NB4 (cell line): Measurements from ENCODE around the gene LOC101059915.

ENCODE experiments used
- DNase-seq: peaks from one replicate; pipeline ENCODE4 v3.0.0; 2010; ENCODE audit warnings: low read depth
- H3K4me3 ChIP-seq: one replicate; pipeline ENCODE4 v1.5.1; 2011; ENCODE audit warnings: mild to moderate bottlenecking, low read depth, low read length, moderate library complexity
- CTCF ChIP-seq: IDR thresholded peaks from one replicate; pipeline ENCODE4 v1.5.1; 2012; ENCODE audit warnings: low read depth, low read length
- MAX ChIP-seq: IDR thresholded peaks from 2 replicates; pipeline ENCODE4 v1.6.1; 2011; ENCODE audit warnings: low read depth, low read length
- MYC ChIP-seq: IDR thresholded peaks from 2 replicates; pipeline ENCODE4 v1.6.1; 2011; ENCODE audit warnings: low read depth, low read length
- POLR2A ChIP-seq: IDR thresholded peaks from 2 replicates; pipeline ENCODE4 v1.6.1; 2011; ENCODE audit warnings: mild to moderate bottlenecking; ENCODE audit not compliant: insufficient read length; ENCODE audit errors: extremely low read depth

LOC101059915 gene

DNA sequence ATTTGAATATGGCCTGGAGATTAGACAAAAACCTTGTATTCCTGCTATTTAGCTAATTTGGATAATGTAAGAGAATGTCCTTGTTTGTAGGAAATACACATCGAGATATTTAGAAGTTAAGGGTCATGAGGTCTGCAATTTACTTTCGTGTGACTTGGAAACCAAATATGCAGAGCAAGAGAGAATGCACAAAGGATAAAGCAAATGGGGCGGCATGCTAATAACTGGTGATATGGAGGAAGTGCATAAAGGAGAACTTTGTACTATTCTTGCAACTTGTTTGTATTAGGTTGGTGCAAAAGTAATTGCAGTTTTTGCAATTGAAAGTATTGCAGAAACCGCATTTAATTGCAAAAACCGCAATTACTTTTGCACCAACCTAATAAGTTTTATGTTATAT, 41.9 kb upstream of the LOC101059915 start:
- DNase-seq = no peak
- TF ChIP-seq MYC = no peak
- TF ChIP-seq POLR2A = no peak
- TF ChIP-seq CTCF = no peak
- TF ChIP-seq MAX = no peak
- no peak overlapping the region for H3K4me3 ChIP-seq

GRCh38 chrX:71626576-71626975, 40.8 kb upstream of the LOC101059915 start:
- TF ChIP-seq POLR2A (no peak), MYC (no peak), MAX (no peak), CTCF (no peak)
- DNase-seq = no peak
- no peak overlapping the region for H3K4me3 ChIP-seq

- no peak overlapping the region for H3K4me3 ChIP-seq
- TF ChIP-seq CTCF (no peak), MAX (no peak), MYC (no peak), POLR2A (no peak)
- DNase-seq = no peak
Observed at GRCh38 chrX:71627588-71628404, 39.5 kb upstream of the LOC101059915 start.

DNA sequence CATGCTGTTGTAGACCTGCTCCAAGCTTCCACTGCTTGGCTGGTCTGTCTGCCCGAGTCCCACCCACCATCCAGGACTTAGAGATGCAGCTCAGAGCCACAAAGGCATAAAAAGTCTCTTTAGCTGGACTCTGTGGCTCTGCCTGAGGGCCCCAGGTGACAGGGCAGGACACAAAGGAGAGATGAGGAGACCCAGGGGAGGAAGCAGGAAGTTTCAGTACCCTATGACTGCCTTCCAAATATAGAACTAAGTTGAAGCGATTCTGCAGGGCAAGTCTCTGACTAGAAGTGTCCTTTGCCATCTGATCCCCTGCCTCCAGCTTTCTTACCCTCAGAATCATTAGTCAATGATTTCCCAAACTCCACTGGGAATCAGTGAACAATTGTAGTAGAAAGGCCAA, 37.9 kb upstream of the LOC101059915 start:
- no peak for DNase-seq
- no peak overlapping the region for H3K4me3 ChIP-seq
- TF ChIP-seq POLR2A = no peak
- TF ChIP-seq MYC = no peak
- TF ChIP-seq MAX = no peak
- no peak for TF ChIP-seq CTCF

- TF ChIP-seq CTCF = no peak
- no peak for TF ChIP-seq MAX
- no peak for TF ChIP-seq MYC
- no peak for TF ChIP-seq POLR2A
- no peak for DNase-seq
- H3K4me3 ChIP-seq = no peak overlapping the region
Observed at GRCh38 chrX:71632923-71633657, 34.3 kb upstream of the LOC101059915 start.
